GM19395 (cell line): Measurements from ENCODE around the gene C16orf82.
A peak's percentile ranks its signal among the peaks of the same experiment; 100 is the strongest.
"Not testable (repeated sequence)": the region's sequence is repeated elsewhere in the genome, so short reads cannot be mapped to it uniquely, and the experiment has no call there.

Experiments used
- ATAC-seq: cut with Tn5 transposase; IDR thresholded peaks from one replicate; pipeline ENCODE4 v1.9.1; 2021; ENCODE audit warnings: mild to moderate bottlenecking, moderate library complexity; ENCODE audit not compliant: unreplicated experiment

The C16orf82 gene

GRCh38 chr16:27086031-27086430, 19.3 kb downstream of the C16orf82 start:
- not testable (repeated sequence) for ATAC-seq

- no peak for ATAC-seq
Observed at GRCh38 chr16:27088216-27088615, 21.5 kb downstream of the C16orf82 start.

GRCh38 chr16:27096375-27096774, 29.6 kb downstream of the C16orf82 start:
- ATAC-seq = no peak

GRCh38 chr16:27097800-27098230, 31.1 kb downstream of the C16orf82 start:
- no peak for ATAC-seq

- no peak for ATAC-seq
Observed at GRCh38 chr16:27098366-27099049, 31.8 kb downstream of the C16orf82 start.

- no peak for ATAC-seq
Observed at GRCh38 chr16:27102701-27103575, 36.2 kb downstream of the C16orf82 start.

- ATAC-seq = no peak
Observed at GRCh38 chr16:27103954-27104353, 37.2 kb downstream of the C16orf82 start.

- no peak for ATAC-seq
Observed at GRCh38 chr16:27106305-27106704, 39.6 kb downstream of the C16orf82 start.

GRCh38 chr16:27107185-27107592, 40.5 kb downstream of the C16orf82 start:
- no peak for ATAC-seq

GRCh38 chr16:27108051-27108770, 41.5 kb downstream of the C16orf82 start:
- ATAC-seq = no peak

GRCh38 chr16:27108826-27109665, 42.3 kb downstream of the C16orf82 start:
- no peak for ATAC-seq

GRCh38 chr16:27109666-27110523, 43.2 kb downstream of the C16orf82 start:
- ATAC-seq = no peak

- no peak for ATAC-seq
Observed at GRCh38 chr16:27110524-27110896, 43.8 kb downstream of the C16orf82 start.

GRCh38 chr16:27111486-27111885, 44.8 kb downstream of the C16orf82 start:
- ATAC-seq = no peak

- ATAC-seq = no peak
Observed at GRCh38 chr16:27112093-27112811, 45.5 kb downstream of the C16orf82 start.

- peak; percentile 47 for ATAC-seq
Observed at GRCh38 chr16:27113341-27113841, 46.7 kb downstream of the C16orf82 start.

- ATAC-seq = no peak
Observed at GRCh38 chr16:27114006-27114405, 47.3 kb downstream of the C16orf82 start.

GRCh38 chr16:27118526-27118925, 51.8 kb downstream of the C16orf82 start:
- ATAC-seq = no peak
